ENCODE measurements around the gene PRSS1.
A peak's percentile ranks its signal among the peaks of the same experiment; 100 is the strongest.

Gene PRSS1

GRCh38 chr7:142796501-142797390 is 47.5 kb downstream of the PRSS1 start:
- no peaks in the 10 kb centered on the region for H3K9me3 ChIP-seq (ENCODE audit: severe bottlenecking)
- peaks cover 35% of the 10 kb centered on the region for H3K27me3 ChIP-seq (ENCODE audit: insufficient read depth, poor library complexity, severe bottlenecking)
- DNase-seq (ENCODE audit: low spot score) = no peak
- H3K4me3 ChIP-seq (ENCODE audit: severe bottlenecking) = peak overlapping the region; percentile 5
- no peak for ATAC-seq (ENCODE audit: low read depth)
- no peaks in the 10 kb centered on the region for H3K36me3 ChIP-seq (ENCODE audit: low read depth)
- no peak for TF ChIP-seq CTCF (IDR thresholded peaks at IDR 0.05; ENCODE audit: poor library complexity, severe bottlenecking)
- H3K4me1 ChIP-seq (ENCODE audit: insufficient read depth, poor library complexity, severe bottlenecking) = peaks cover 10% of the 10 kb centered on the region
- H3K27ac ChIP-seq (ENCODE audit: poor library complexity, severe bottlenecking) = no peak overlapping the region

GRCh38 chr7:142797391-142798377 is 48.4 kb downstream of the PRSS1 start:
- ATAC-seq (ENCODE audit: low read depth) (no peak), DNase-seq (ENCODE audit: low spot score) (no peak)
- no peak overlapping the region for H3K27ac ChIP-seq (ENCODE audit: poor library complexity, severe bottlenecking)
- no peak for TF ChIP-seq CTCF (IDR thresholded peaks at IDR 0.05; ENCODE audit: poor library complexity, severe bottlenecking)
- no peaks in the 10 kb centered on the region for H3K9me3 ChIP-seq (ENCODE audit: severe bottlenecking)
- H3K4me3 ChIP-seq (ENCODE audit: severe bottlenecking) = peak overlapping the region; percentile 5
- peaks cover 35% of the 10 kb centered on the region for H3K27me3 ChIP-seq (ENCODE audit: insufficient read depth, poor library complexity, severe bottlenecking)
- no peaks in the 10 kb centered on the region for H3K36me3 ChIP-seq (ENCODE audit: low read depth)
- peaks cover 10% of the 10 kb centered on the region for H3K4me1 ChIP-seq (ENCODE audit: insufficient read depth, poor library complexity, severe bottlenecking)

DNA sequence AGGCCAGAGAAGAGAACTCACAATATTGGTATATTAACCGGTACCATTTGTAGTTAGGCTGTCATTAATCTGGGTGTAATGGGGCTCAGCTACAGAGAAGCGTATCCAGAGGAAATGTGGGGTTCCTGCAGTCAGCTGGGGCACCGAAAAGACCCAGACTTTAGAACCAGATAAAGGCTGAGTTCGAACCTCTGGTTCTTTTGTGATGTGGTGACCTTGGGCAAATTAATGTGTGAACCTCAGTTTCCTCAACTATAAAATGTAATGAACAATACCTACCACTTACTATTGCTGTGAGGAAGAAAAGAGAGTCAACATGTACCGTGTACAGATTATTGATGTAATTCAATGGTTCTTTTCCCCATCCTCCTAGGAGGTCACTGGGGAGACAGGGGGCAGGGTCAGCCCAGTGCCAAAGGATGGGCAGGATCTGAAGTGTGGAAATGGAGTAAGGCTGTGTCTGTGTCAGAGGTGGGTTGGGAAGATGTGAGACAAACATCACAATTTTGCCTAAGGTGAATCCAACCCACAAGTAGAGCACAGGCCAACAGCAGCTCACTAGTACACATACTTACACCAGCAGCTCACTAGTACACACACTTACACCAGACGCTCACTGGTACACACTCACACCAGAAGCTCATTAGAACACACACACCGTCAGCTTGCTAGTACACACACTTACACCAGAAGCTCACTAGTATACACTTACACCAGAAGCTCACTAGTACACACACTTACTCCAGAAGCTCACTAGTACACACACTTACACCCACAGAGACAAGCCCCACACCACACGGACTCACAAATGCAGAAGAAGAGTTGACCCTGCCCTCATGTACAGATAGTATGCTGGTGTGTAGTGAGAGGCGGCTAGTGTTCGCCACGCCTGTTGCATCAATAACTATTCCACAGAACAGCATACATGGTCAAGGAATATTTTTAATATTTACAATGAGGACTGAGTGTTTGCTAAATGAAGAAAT is 49.5 kb downstream of the PRSS1 start:
- DNase-seq (ENCODE audit: low spot score) = no peak
- H3K36me3 ChIP-seq (ENCODE audit: low read depth) = no peaks in the 10 kb centered on the region
- no peak overlapping the region for H3K4me3 ChIP-seq (ENCODE audit: severe bottlenecking)
- peaks cover 35% of the 10 kb centered on the region for H3K27me3 ChIP-seq (ENCODE audit: insufficient read depth, poor library complexity, severe bottlenecking)
- peaks cover 10% of the 10 kb centered on the region for H3K4me1 ChIP-seq (ENCODE audit: insufficient read depth, poor library complexity, severe bottlenecking)
- H3K9me3 ChIP-seq (ENCODE audit: severe bottlenecking) = no peaks in the 10 kb centered on the region
- ATAC-seq (ENCODE audit: low read depth) = no peak
- no peak for TF ChIP-seq CTCF (IDR thresholded peaks at IDR 0.05; ENCODE audit: poor library complexity, severe bottlenecking)
- H3K27ac ChIP-seq (ENCODE audit: poor library complexity, severe bottlenecking) = no peak overlapping the region

DNA sequence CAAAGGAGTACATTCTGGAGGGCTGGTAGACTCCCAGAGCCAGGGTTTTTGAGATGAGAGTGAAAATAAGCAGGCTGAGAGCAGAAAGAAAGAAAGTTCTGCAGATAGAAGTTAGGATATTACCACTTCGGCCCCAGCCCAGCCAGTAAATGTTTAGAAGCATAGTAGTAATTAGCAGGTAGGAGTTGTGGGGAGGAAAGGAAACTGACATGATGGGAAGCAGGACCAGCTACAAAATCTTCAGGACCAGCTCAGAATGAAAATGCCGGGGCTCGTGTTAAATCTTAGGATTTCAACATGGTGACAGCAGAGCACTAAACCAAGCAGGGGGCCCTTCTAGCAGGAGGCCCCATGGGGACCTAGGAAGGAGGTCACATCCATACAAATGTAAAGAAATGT is 50.2 kb downstream of the PRSS1 start:
- peaks cover 10% of the 10 kb centered on the region for H3K4me1 ChIP-seq (ENCODE audit: insufficient read depth, poor library complexity, severe bottlenecking)
- H3K27me3 ChIP-seq (ENCODE audit: insufficient read depth, poor library complexity, severe bottlenecking) = peaks cover 35% of the 10 kb centered on the region
- no peak for ATAC-seq (ENCODE audit: low read depth)

More for the DNA sequence above, 50.2 kb downstream of the PRSS1 start:
- no peak for DNase-seq (ENCODE audit: low spot score)
- Histone ChIP-seq H3K36me3 (ENCODE audit: low read depth) (no peaks in the 10 kb centered on the region), H3K9me3 (ENCODE audit: severe bottlenecking) (no peaks in the 10 kb centered on the region), H3K4me3 (ENCODE audit: severe bottlenecking) (no peak overlapping the region), H3K27ac (ENCODE audit: poor library complexity, severe bottlenecking) (no peak overlapping the region)
- no peak for TF ChIP-seq CTCF (IDR thresholded peaks at IDR 0.05; ENCODE audit: poor library complexity, severe bottlenecking)

Measured in RWPE2 (cell line).